ENCODE data around the gene CBLC. TPM values are rescaled to one million over a fixed set of nuclear protein-coding genes. Genes with fewer than 3 reads are reported as not detected.

CBLC gene
- total and polyA plus RNA-seq, 7 donors = 46.8 to 64.5 (median 58.0) TPM; not detected in 4

- WGBS, 2 donors = 25 to 53% methylated on average over 7 of the region's 7 CpGs
- DNase-seq = no peak
- Histone ChIP-seq H3K9me3 (no peaks in the 10 kb centered on the region), H3K4me1 (peaks cover 0 to 28% (median 20%) of the 10 kb centered on the region in 4 donors), H3K27ac (peak overlapping the region; percentile 49 to 77 (median 59)), H3K36me3 (no peaks in the 10 kb centered on the region), H3K4me3 (peak overlapping the region in 3 of 4 donors; percentile 50 to 55 (median 54)), H3K27me3 (no peaks in the 10 kb centered on the region)
- intact Hi-C loops (cut with DNase I) = loop anchor here (2.0 kb wide), 1 partner anchor 35 kb away; no protein-coding TSS in a partner anchor
- TF ChIP-seq CTCF (IDR thresholded peaks at IDR 0.05) (no peak), EP300 (IDR thresholded peaks at IDR 0.05) (no peak), POLR2A (IDR thresholded peaks at IDR 0.05) (no peak), POLR2AphosphoS5 (IDR thresholded peaks at IDR 0.05) (no peak)
Observed at GRCh38 chr19:44809577-44810233, 32.0 kb downstream of the CBLC start.

GRCh38 chr19:44810234-44811121 lies 32.8 kb downstream of the CBLC start:
- Histone ChIP-seq H3K9me3 (no peaks in the 10 kb centered on the region), H3K27me3 (no peaks in the 10 kb centered on the region), H3K4me1 (peaks cover 0 to 28% (median 20%) of the 10 kb centered on the region in 4 donors), H3K36me3 (no peaks in the 10 kb centered on the region), H3K4me3 (peak overlapping the region in 2 of 4 donors; percentile 54 to 55), H3K27ac (no peak overlapping the region)
- DNase-seq = no peak
- TF ChIP-seq EP300 (IDR thresholded peaks at IDR 0.05) (no peak), POLR2A (IDR thresholded peaks at IDR 0.05) (no peak), CTCF (IDR thresholded peaks at IDR 0.05) (no peak), POLR2AphosphoS5 (IDR thresholded peaks at IDR 0.05) (no peak)
- intact Hi-C loops (cut with DNase I) = no loop called here
- 71 to 87% methylated on average over 13 of the region's 13 CpGs for WGBS, 2 donors

GRCh38 chr19:44811122-44811419 lies 33.4 kb downstream of the CBLC start:
- 92 to 93% methylated on average over 7 of the region's 7 CpGs for WGBS, 2 donors
- TF ChIP-seq POLR2AphosphoS5 (IDR thresholded peaks at IDR 0.05) = no peak
- TF ChIP-seq CTCF (IDR thresholded peaks at IDR 0.05) = no peak
- no peak for TF ChIP-seq POLR2A (IDR thresholded peaks at IDR 0.05)
- no peak for TF ChIP-seq EP300 (IDR thresholded peaks at IDR 0.05)
- Histone ChIP-seq H3K36me3 (no peaks in the 10 kb centered on the region), H3K4me1 (peaks cover 0 to 28% (median 20%) of the 10 kb centered on the region in 4 donors), H3K27ac (no peak overlapping the region), H3K27me3 (no peaks in the 10 kb centered on the region), H3K4me3 (no peak overlapping the region), H3K9me3 (no peaks in the 10 kb centered on the region)
- DNase-seq = no peak
- intact Hi-C loops (cut with DNase I) = no loop called here

- H3K27me3 ChIP-seq = no peaks in the 10 kb centered on the region
- no peak for TF ChIP-seq POLR2A (IDR thresholded peaks at IDR 0.05)
- no peak for TF ChIP-seq CTCF (IDR thresholded peaks at IDR 0.05)
- no peak for TF ChIP-seq EP300 (IDR thresholded peaks at IDR 0.05)
- TF ChIP-seq POLR2AphosphoS5 (IDR thresholded peaks at IDR 0.05) = no peak
- 91 to 94% methylated on average over 28 of the region's 28 CpGs for WGBS, 2 donors
- no peaks in the 10 kb centered on the region for H3K9me3 ChIP-seq
- intact Hi-C loops (cut with DNase I) = no loop called here
- DNase-seq = no peak
- no peak overlapping the region for H3K4me3 ChIP-seq
- H3K27ac ChIP-seq = no peak overlapping the region
- peaks cover 0 to 28% (median 20%) of the 10 kb centered on the region in 4 donors for H3K4me1 ChIP-seq
- no peaks in the 10 kb centered on the region for H3K36me3 ChIP-seq
Observed at GRCh38 chr19:44812142-44812718, 34.5 kb downstream of the CBLC start.
